Superior temporal gyrus (tissue), 1 donor: ENCODE results near the gene SCFD2.
"Not testable (repeated sequence)": the region's sequence is repeated elsewhere in the genome, so short reads cannot be mapped to it uniquely, and the experiment has no call there.

Experiments
- DNase-seq: peaks from one replicate; pipeline ENCODE4 v3.0.0-alpha.2; 2016; ENCODE audit errors: extremely low spot score

The SCFD2 gene

DNA sequence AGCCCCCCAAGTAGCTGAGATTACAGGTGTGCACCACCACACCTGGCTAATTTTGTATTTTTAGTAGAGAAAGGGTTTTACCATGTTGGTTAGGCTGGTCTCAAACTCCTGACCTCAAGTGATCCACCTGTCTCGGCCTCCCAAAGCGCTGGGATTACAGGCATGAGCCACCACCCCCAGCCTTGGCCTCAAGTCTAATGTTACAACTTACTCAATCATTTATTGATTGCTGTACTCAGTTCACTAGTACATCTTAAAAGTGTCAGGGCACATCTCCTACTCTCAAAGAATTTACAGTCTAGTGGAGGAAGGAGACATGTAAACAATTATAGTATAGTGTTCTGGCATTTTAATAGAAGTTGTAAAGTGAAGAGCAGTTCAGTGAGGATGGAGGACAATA, 19.5 kb downstream of the SCFD2 start:
- DNase-seq, result not testable (repeated sequence)

DNA sequence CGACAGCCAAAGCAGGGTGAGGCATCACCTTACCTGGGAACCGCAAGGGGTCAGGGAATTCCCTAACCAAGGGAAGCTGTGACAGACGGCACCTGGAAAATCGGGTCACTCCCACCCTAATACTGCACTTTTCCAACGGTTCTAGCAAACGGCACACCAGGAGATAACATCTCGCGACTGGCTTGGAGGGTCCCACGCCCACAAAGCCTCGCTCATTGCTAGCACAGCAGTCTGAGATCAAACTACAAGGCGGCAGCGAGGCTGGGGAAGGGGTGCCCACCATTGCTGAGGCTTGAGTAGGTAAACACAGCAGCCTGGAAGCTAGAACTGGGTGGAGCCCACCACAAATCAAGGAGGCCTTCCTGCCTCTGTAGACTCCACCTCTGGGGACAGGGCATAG, 25.7 kb downstream of the SCFD2 start:
- DNase-seq, result not testable (repeated sequence)

DNA sequence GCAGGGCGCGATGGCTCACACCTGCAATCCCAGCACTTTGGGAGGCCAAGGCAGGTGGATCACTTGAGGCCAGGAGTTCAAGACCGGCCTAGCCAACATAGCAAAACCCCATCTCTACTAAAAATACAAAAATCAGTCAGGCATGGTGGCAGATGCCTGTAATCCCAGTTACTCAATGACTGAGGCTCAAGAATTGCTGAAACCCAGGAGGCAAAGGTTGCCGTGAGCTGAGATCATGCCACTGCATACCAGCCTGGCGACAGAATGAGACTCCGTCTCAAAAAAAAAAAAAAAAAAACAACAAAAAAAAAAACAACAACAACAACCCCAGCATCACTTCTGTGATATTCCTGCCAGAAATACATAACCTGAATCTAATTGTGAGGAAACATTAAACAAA, 30.9 kb downstream of the SCFD2 start:
- not testable (repeated sequence) for DNase-seq

DNA sequence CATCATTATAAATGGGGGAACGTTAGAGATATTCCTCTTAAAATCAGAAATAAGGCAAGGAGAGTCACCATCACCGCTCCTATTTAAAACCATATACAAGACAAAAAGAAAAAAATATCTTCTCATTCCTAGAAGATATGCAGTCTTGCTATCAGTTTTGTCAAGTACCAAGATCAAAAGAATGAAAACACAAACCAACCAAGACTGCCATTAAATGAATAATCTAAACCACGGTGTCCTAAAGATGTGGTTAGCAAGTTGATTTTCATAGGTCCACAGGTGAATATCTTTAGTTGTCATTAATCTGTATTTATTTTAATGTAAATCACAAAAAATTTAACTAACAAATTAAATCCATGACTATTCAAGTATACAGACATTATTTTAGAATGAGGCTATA, 39.3 kb downstream of the SCFD2 start:
- DNase-seq, result no peak

DNA sequence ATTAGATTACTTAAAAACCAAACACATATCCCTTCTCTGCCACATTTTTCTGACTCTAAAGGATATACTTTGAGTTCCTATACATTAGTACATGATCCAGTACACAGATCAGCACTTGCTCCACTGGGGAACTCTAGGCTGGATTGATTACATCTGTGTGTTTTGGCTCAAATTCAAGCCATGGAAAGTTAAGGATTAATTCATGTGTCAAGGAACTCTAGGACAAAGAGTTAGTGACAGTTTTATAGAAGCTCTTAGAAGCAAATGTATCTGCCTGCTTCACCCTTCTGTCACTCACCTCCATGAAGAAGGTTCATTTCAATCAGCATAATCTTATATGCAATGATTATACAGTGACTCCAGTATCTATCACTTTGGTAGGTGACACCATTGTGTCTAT, 43.2 kb downstream of the SCFD2 start:
- DNase-seq, result no peak

DNA sequence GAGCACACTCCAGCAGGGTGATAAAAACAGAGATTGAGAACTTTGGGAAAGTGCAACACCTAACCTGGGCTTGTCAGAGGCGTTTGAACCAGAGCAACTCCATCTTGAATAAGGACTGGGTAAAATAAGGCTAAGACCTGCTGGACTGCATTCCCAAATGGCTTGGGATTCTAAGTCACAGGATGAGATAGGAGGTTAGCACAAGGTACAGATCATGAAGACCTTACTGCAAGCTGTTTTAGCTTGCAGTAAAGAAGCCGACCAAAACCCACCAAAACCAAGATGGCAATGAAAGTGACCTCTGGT, 43.9 kb downstream of the SCFD2 start:
- DNase-seq, result no peak

DNA sequence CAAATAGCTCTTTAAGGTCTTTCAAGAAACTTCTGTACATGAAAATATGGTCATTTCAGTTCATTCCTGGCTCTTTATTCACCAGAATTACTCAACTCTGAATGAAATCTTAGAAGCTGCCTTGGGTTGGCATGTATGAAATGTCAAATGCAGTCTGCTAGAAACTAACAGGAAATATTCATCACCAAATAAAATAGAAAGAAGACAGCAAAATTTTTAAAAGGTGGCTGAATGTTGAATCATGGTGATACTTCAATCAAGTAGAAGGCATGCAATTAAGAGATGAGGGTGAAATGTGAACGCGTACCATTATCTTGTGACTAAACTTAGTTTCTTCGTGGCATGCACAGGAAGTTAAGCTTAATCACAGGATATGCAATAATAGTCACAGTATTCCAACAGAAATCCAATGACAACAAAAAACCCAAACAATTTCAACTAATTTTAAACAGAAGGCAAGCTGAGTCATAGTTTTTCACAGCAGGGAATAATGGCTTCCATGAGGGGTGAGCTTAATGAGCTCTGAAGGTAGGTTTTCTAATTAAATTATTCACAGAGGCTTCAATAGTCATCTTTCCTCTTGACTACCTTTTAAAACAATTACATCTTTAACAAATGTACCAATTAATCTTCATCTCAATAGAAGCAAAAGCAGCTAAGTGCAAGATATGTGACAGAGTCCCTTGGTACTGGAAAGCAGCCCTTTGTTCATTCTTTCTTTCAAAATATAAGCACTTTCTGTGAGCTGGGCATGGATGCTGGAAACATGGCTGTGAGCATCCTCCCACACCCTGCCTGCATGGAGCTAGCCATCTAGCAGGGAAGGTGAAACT, 44.5 kb downstream of the SCFD2 start:
- no peak for DNase-seq

DNA sequence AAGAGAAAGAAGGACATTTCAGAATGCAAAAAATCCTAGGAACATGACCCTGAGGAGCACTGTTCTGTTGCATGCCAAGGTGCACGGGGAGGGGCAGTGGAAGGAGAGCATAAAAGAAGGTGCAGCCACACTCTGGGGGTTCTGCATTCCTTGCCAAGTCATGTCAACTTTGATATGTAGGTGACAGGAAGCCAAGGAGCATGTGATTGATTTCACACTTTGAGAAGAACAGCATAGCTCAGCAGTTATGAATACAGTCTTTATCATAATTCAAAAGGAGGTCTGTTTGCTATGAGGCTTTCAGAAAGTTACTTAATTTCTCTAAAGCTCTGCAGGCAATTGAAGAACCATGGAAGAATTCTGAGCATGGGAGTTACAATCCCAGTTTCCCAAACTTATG, 50.6 kb downstream of the SCFD2 start:
- no peak for DNase-seq

DNA sequence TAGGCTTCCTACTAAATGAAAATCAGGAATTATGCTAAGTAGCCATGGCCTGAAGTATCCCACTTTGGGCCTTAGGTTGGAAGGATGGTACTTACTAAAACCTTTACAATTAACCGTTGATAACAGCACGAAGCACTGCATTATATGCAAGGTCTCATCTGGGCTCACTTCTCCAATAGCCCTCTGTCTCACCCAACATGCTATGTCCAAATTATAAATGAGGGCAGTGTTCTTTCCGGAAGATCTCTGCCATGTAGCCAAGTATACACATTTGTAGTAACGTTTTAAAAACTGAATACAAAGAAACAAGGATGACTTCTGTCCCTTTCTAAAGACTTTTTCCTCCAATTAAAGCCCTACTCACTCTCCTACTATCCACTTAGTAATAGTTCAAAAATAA, 51.6 kb downstream of the SCFD2 start:
- peak; percentile 22 for DNase-seq

DNA sequence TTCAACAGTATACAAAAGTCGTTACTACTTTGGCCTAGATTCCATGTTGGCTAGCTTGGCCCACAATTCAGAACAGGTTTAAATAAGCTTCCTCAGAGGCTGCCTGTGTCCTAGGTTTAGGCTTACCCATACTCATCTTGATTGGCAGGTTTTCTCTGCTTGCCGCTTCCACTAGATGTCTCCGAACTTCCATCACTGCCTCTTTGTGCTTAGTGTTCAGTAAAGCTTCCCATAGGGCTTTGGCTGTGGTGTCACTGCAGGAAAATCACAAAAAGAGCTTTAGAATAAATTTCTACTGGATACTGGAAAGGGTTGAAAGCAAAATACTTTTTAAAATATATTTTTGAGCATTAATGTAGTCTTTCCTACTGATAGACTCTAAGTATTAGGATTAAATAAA, 52.4 kb downstream of the SCFD2 start:
- DNase-seq, result peak; percentile 72

DNA sequence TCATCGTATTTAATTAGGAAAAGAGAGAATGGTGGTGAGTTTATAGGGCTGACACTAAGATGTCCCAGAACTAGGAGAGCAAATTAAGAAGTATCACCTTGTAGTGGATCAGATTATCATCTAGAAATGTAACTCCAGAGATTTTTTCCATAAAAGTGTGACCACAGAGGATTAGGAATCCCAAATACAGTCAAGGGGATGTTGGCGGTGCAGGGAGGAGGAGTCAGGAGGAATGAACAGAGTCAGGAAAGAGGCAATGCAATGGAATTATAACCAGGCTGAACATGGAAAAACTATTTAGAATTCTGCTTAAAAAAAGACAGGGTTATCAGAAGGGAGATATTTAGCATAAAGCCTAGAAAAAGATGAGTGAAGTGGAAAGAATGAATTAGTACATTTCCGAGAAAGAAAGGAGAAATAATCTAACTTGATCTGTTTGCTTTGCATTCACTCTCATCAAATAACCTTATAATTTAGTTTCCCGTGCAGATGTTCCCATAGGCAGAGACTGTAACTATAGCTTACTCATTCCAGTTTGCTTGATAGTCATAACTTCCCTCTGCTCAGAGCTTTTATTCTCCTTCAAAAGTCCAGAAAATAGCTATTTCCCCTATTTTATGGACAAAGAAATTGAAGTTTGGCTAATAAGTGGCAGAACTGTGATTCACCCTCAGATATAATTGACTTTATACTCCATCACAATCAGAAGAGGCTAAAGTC, 56.4 kb downstream of the SCFD2 start:
- peak; percentile 4 for DNase-seq

DNA sequence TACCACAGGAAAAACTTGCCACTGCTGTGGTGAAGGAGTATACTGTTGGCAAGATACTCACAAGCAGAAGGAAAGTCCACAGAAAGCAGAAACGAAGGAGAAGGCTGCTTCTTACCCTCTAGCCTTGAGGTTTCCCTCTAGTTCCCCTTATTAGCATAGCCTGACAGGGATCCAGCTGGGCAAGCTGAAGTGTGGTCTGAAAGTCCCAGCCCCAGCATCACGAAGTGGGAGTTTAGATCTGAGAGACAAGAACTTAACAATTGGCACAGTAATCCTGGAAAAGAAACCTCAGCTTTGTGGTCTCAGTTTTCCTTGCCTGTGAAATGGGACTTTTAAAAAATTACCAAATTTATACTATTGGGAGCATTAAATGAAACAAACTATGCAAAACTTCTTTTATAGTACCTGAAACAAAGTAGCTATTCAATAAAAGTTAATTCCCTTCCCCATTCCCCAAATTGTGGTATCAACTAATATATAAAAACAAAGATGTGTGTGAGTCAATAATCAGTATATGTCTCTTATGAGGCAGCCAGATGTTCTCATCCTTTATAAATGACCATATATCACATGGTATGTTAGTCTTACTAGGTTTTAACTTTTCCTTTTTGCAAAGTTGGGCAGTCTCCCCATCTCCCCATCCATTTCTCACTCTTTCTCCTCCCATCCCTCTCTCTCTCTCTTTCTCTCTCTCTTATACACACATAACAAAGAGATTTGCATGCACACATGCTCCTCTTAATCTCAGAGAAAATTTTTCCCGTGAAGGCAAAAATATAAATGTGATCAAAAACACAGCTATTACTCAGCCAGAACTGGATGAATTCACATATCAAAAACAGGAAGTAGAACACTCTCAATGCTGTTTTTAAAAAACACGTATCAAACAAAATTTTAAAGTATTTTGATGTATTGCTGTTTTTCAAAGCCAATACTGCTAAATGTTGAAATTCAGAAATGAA, 57.8 kb downstream of the SCFD2 start:
- DNase-seq, result peak; percentile 4

DNA sequence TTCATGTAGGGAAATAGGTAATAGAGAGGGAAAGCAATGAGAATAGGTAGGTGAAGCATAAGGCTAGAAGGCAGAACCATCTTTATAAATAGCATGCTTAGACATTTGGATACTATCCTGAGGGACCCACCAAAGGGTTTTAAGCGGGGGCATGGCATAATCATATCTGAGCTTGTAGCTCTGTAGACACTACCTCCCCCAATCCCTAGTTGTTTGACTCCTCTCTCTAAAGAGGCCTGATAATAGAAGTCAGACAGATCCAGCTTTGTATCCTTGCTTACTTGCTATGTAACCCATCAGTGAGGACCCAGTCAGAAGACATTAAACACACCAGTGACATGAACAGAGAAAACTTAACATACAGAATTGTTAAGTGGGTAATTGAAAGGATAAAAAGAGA, 58.7 kb downstream of the SCFD2 start:
- DNase-seq, result no peak

DNA sequence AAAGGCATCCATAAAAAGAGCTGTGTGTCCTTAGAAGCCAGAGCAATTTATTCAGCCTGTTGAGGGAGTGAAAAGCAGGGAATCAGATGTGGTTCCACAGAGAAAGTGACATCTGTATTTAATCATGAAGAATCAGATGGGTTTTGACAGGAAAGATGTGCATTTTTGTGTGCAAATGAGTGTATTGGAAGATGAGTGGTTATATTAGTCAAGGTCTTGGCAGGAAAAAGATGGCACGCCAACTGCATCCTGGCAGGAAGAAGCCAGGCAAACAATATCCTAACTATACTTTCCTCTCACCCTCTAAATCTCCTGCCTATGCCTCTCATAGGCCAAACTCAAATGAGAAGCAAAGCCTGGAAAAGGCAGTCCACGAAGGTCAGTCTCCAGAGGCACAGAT, 59.1 kb downstream of the SCFD2 start:
- no peak for DNase-seq

DNA sequence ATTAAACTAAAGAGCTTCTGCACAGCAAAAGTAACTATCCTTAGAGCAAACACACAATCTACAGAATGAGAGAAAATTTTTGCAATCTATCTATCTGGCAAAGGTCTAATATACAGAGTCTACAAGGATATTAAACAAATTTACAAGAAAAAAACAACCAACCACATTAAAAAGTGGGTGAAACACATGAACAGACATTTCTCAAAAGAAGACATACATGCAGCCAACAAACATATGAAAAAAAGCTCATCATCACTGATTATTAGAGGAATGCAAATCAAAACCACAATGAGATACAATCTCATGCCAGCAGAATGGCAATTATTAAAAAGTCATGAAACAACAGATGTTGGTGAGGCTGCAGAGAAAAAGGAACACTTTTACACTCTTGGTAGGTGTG, 73.7 kb downstream of the SCFD2 start:
- not testable (repeated sequence) for DNase-seq

DNA sequence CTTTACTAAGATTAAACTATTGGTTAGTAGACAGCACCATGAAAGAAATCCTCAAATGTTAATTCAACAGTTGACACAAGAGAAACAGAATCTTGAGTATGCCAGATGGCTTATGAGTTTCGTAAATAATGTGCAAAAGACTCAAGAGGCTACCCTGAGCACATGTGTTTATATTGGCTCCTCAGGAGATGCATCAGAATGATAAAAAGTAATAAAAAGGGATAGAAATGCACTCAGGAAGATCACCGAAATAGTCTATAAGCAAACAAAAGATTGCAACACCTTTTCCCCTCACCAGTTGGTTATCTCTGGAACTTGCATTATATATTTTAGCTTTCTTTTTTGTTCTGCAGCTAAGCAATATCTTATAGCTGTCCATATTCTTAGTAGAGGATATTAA, 84.4 kb downstream of the SCFD2 start:
- DNase-seq, result no peak

DNA sequence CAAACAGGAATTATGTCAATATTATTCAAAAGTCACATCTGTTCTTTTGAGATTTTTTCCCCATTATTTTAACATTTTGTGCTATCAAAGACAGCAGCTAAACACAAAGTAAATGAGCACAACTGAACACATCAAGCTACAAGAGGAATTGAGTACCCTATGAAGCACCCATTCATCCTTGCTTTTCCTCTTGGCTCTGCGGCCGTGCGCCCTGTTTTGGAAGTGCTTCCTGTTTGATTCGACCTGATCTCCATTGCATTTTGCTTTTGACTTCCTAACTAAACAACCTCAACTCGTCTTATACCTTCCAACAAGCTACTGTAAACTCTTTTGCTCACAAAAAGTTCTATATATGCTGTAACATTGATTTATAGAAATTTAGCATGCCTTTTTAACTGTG, 85.0 kb downstream of the SCFD2 start:
- no peak for DNase-seq

DNA sequence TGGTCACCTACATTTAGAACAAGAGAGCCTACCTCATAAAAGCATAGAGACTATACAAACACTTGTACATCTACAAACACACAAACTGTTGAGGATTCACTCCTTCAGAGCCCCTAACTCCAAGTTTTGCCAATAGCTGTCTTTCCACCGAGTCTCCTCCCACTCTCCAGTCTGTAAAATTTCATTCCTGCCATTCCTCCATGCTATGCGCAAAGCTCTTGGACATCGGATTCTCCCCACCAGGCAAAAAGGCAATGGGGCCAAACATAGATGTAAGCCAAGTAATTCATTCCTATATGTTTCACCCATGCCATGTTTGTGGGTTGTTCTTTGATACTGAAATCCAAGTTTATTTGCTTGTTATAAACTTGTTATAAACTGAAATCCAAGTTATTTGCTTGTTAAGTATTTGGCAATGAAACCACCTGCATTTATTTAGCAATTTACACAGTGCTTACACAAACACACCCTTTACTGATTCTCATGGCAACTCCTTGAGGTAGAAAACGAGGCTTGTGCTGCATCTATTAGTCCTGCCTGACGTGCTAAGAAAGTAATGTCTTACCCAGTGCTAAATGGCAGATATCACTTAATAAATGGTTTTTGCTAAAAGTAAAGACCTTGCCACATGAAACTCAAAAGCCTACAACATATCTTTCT, 91.1 kb downstream of the SCFD2 start:
- DNase-seq, result no peak

DNA sequence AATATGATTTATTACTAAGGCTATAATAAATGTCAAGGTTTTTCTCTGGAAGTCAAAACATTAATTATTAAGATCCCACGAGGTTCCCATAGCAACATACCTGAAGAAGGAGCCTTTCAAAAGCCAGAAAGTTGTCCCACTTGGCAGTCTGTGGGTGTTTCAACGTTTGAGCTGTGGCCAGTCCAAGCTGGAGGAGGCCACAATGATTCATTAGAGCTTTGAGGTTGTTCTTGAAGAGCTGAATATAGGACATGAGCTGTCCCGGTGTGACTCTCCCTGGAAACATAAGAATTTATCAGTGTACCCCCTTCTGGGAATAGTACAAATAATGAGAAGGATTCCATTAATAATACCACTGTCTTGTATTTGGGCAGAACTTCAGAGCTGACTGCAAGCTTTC, 92.1 kb downstream of the SCFD2 start:
- no peak for DNase-seq

DNA sequence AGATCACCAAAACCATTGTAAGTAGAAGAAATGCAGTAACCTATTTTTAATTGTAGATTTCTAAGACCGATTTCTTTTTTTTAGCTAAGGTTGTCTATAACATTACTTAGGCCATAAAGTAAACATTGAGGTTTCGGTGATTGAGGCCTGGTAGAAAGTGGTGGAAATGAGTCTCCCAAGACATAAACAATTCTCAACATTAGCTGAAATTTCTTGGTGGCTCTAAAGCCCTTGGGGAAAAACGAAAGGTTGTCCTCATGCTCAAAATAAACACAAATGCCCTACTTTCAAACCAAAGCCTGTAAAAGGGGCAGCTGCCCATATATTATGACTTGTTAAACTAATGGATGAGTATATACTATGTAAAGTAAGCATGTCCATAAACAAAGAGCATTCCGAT, 98.8 kb downstream of the SCFD2 start:
- no peak for DNase-seq

DNA sequence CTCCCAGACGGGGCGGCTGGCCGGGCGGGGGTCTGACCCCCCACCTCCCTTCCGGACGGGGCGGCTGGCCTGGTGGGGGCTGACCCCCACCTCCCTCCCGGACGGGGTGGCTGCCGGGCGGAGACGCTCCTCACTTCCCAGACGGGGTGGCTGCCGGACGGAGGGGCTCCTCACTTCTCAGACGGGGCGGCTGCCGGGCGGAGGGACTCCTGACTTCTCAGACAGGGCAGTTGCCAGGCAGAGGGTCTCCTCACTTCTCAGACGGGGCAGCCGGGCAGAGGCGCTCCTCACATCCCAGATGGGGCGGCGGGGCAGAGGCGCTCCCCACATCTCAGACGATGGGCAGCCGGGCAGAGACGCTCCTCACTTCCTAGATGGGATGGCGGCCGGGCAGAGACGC, 109.9 kb downstream of the SCFD2 start:
- DNase-seq, result not testable (repeated sequence)

DNA sequence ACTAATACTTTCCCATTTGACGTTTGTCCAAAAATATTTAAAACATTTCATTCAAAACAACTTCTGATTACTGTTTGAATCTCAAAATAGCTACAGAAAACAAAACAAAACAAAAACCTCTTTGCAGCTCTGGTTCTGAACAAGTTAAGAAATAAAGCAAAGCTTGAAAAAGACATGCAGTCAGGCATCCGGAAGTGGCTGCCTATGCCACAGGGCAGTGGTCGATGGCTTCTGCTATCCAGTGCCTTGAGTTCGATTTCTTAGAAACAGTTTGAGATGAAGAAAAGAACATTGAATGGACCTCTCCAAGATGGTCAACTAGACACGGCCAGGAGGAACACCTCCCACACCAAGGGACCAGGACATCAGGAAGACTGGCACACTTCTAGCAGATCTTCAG, 125.3 kb downstream of the SCFD2 start:
- no peak for DNase-seq
